GM12801 (cell line): Measurements from ENCODE around the gene ADPRS.

Experiments used
- CTCF ChIP-seq: IDR thresholded peaks from one replicate; pipeline ENCODE4 v1.5.1; 2011; ENCODE audit warnings: control low read depth; ENCODE audit not compliant: insufficient read length; ENCODE audit errors: extremely low read depth

Gene ADPRS

GRCh38 chr1:36119456-36119855 lies 30.8 kb downstream of the ADPRS start:
- TF ChIP-seq CTCF, result no peak

GRCh38 chr1:36122062-36123030 lies 33.7 kb downstream of the ADPRS start:
- TF ChIP-seq CTCF, result no peak

GRCh38 chr1:36123356-36123755 lies 34.7 kb downstream of the ADPRS start:
- TF ChIP-seq CTCF, result no peak

- TF ChIP-seq CTCF, result no peak
Observed at GRCh38 chr1:36124404-36125128, 35.9 kb downstream of the ADPRS start.

GRCh38 chr1:36125129-36125991 lies 36.7 kb downstream of the ADPRS start, which contains the start of gene COL8A2:
Gene COL8A2, minus strand, starts transcription at chr1:36125222. Its CDS starts 24,980 bp downstream, at chr1:36100242.
- no peak for TF ChIP-seq CTCF

GRCh38 chr1:36126005-36126716 lies 37.5 kb downstream of the ADPRS start:
- no peak for TF ChIP-seq CTCF
